ES-I3 (cell line): Measurements from ENCODE around the gene TNRC6A.

Source experiments
- H3K36me3 ChIP-seq: 2 replicates; pipeline ENCODE4 v1.6.1; 2013; ENCODE audit warnings: mild to moderate bottlenecking, low read length, control low read depth, moderate library complexity; ENCODE audit not compliant: insufficient read depth
- H3K4me1 ChIP-seq: 2 replicates; pipeline ENCODE4 v1.6.1; 2013; ENCODE audit warnings: mild to moderate bottlenecking, control low read depth, low read length; ENCODE audit not compliant: insufficient read depth
- H3K9ac ChIP-seq: 2 replicates; pipeline ENCODE4 v1.6.1; 2013; ENCODE audit warnings: low read depth, mild to moderate bottlenecking, low read length, moderate library complexity
- H3K9me3 ChIP-seq: 2 replicates; pipeline ENCODE4 v1.6.1; 2013; ENCODE audit warnings: mild to moderate bottlenecking, low read length, moderate library complexity; ENCODE audit not compliant: control insufficient read depth, insufficient read depth

TNRC6A gene

GRCh38 chr16:24822974-24823373 lies 93.5 kb downstream of the TNRC6A start:
- no peak overlapping the region for H3K9ac ChIP-seq
- peaks cover 56% of the 10 kb centered on the region for H3K36me3 ChIP-seq
- H3K4me1 ChIP-seq = no peaks in the 10 kb centered on the region
- H3K9me3 ChIP-seq = no peaks in the 10 kb centered on the region

DNA sequence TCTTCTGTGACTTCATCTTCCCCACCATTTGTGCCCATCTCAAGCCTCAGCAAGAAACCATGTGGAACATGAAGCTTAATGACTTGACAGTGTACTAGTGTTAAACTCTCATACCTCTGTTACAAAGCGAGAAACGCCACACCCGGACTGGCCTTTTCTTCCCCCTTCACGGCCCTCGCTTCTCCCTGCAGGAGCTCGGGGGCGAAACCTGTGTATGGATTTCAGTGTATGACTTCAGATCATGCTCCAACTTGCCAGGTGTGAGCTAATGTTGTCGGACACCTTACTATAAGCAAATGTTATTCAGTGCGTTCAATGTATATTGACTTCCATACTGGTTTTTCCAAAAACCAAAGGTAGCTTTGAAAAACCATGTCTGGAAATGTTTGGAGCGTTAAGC lies 96.2 kb downstream of the TNRC6A start:
- Histone ChIP-seq H3K9me3 (no peaks in the 10 kb centered on the region), H3K9ac (no peak overlapping the region), H3K36me3 (peaks cover 32% of the 10 kb centered on the region), H3K4me1 (no peaks in the 10 kb centered on the region)

DNA sequence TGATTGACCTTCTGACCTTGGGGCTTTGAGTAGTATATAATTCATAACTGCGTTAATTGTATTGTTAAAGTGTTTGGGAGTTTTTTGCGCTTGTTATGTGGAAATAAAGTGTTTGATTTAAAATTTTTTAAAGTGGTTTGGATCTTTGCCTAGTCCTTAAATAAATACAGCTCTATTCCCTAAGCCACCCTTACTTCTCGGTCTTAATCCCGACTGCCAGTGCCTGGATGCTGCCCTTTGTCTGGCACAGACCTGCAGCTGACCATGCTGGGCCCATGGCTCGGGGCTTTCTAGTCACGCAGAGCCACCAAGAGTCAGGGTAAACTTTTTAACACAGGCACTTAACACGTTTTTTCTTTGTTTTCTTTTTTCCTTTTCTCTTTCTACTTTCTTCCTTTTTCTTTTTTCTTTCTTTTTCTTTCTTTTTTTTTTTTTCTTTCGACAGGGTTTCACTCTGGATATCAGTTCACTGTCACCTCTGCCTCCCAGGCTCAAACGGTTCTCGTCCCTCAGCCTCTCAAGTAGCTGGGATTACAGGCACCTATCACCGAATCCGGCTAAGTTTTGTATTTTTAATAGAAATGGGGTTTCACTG lies 96.7 kb downstream of the TNRC6A start:
- Histone ChIP-seq H3K36me3 (peaks cover 28% of the 10 kb centered on the region), H3K9ac (no peak overlapping the region), H3K4me1 (no peaks in the 10 kb centered on the region), H3K9me3 (no peaks in the 10 kb centered on the region)

- H3K36me3 ChIP-seq = peaks cover 26% of the 10 kb centered on the region
- H3K4me1 ChIP-seq = no peaks in the 10 kb centered on the region
- H3K9ac ChIP-seq = no peak overlapping the region
- H3K9me3 ChIP-seq = no peaks in the 10 kb centered on the region
These were observed 97.5 kb downstream of the TNRC6A start for GRCh38 chr16:24826817-24827566.

DNA sequence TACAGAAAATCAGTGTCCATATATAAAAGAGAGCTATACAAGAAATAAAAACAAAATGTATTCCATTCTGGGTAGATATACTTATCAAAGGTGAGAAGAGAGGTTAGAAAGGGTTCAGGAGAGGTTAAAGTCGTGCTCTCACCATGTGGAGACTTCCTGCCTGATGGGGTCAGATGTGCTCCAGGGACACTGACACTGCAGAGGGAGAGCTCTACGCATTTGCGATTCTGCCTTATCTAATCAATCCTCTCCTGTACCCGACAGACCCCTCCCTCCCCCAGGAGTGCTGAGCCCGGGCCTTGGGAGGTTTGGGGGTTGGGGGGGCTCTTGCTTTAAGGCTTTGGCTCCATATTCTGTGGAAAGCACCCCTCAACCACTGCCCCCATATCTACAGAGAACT lies 99.7 kb downstream of the TNRC6A start:
- H3K9me3 ChIP-seq = no peaks in the 10 kb centered on the region
- no peaks in the 10 kb centered on the region for H3K4me1 ChIP-seq
- H3K36me3 ChIP-seq = peaks cover 10% of the 10 kb centered on the region
- no peak overlapping the region for H3K9ac ChIP-seq

GRCh38 chr16:24833352-24833751 lies 103.9 kb downstream of the TNRC6A start:
- no peak overlapping the region for H3K9ac ChIP-seq

GRCh38 chr16:24834459-24835335 lies 105.2 kb downstream of the TNRC6A start:
- no peaks in the 10 kb centered on the region for H3K36me3 ChIP-seq
- H3K4me1 ChIP-seq = no peaks in the 10 kb centered on the region
- no peaks in the 10 kb centered on the region for H3K9me3 ChIP-seq
- H3K9ac ChIP-seq = no peak overlapping the region

More at GRCh38 chr16:24833352-24833751, 103.9 kb downstream of the TNRC6A start:
- Histone ChIP-seq H3K36me3 (peaks cover 2% of the 10 kb centered on the region; the same call in 1 of the 2 replicates), H3K9me3 (no peaks in the 10 kb centered on the region), H3K4me1 (no peaks in the 10 kb centered on the region)

- Histone ChIP-seq H3K9ac (no peak overlapping the region), H3K4me1 (no peaks in the 10 kb centered on the region), H3K36me3 (no peaks in the 10 kb centered on the region), H3K9me3 (no peaks in the 10 kb centered on the region)
These were observed 107.4 kb downstream of the TNRC6A start for GRCh38 chr16:24836836-24837235.

GRCh38 chr16:24837969-24838368 lies 108.5 kb downstream of the TNRC6A start:
- Histone ChIP-seq H3K9me3 (no peaks in the 10 kb centered on the region), H3K9ac (no peak overlapping the region), H3K36me3 (no peaks in the 10 kb centered on the region), H3K4me1 (no peaks in the 10 kb centered on the region)

DNA sequence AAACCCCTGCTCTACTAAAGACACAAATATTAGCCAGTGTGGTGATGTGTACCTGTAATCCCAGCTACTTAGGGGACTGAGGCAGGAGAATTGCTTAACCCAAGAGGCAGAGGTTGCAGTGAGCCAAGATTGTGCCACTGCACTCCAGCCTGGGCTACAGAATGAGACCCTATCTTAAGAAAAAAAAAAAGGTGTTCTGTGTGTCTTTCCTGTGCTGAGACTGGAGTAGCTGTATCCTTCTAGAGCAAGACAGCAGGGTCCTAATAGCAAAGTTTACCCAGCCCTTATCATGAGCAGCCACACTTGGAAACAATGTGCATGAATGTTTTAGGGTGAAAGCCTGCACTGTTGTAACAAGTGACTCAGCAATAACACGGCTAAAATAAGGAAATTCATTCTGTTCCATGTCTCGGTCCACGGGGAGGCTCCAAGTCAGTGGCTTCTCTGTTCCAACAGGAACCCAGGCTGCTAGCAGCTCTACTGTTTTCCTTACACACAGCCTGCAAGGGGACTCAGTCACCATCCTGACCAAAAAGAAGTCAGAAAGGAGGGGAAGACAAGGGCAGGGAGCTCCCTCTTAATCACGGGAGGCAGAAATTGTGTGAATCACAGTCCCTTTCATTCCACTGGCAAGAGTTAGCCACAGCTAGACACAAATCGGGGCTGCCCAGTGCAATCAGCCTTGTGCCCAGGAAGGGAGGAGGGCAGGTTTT lies 109.3 kb downstream of the TNRC6A start:
- Histone ChIP-seq H3K4me1 (no peaks in the 10 kb centered on the region), H3K9ac (no peak overlapping the region), H3K36me3 (no peaks in the 10 kb centered on the region), H3K9me3 (no peaks in the 10 kb centered on the region)

GRCh38 chr16:24839347-24839972 lies 110.0 kb downstream of the TNRC6A start:
- no peaks in the 10 kb centered on the region for H3K9me3 ChIP-seq

GRCh38 chr16:24841291-24841690 lies 111.8 kb downstream of the TNRC6A start:
- no peaks in the 10 kb centered on the region for H3K9me3 ChIP-seq
- no peak overlapping the region for H3K9ac ChIP-seq
- no peaks in the 10 kb centered on the region for H3K36me3 ChIP-seq
- H3K4me1 ChIP-seq = peaks cover 6% of the 10 kb centered on the region; the same call in 1 of the 2 replicates

More at GRCh38 chr16:24839347-24839972, 110.0 kb downstream of the TNRC6A start:
- H3K9ac ChIP-seq = no peak overlapping the region
- no peaks in the 10 kb centered on the region for H3K36me3 ChIP-seq
- H3K4me1 ChIP-seq = peaks cover 3% of the 10 kb centered on the region; the same call in 1 of the 2 replicates

GRCh38 chr16:24844101-24845030 lies 114.9 kb downstream of the TNRC6A start:
- H3K36me3 ChIP-seq = no peaks in the 10 kb centered on the region
- peaks cover 6% of the 10 kb centered on the region; the same call in 1 of the 2 replicates for H3K4me1 ChIP-seq
- no peak overlapping the region for H3K9ac ChIP-seq
- H3K9me3 ChIP-seq = no peaks in the 10 kb centered on the region
